Embryonic facial prominence (tissue), 1 donor: ENCODE measurements around the gene CTRB1.
"Not testable (repeated sequence)": the region's sequence is repeated elsewhere in the genome, so short reads cannot be mapped to it uniquely, and the experiment has no call there.

Source experiments
- DNase-seq: peaks from one replicate; pipeline ENCODE4 v3.0.0-alpha.2; 2016; ENCODE audit errors: extremely low spot score

CTRB1 gene

DNA sequence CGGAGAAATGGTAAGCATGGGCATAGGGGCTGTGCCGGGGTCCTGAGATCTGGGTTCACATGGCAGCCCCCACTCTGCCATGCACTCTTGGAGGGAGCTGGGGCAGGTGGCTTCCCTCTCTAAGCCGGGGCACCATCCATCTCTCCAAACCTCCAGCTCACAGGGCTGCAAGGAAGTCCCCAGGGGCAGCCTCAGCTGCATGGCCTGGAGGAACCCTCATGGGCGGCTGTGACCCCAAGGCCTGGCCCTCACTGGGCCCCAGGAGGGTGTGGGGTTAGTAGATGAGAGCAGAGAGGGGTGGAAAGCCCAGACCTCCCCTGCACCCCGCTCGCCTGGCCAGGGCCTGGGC lies 14.4 kb upstream of the CTRB1 start:
- DNase-seq = no peak

DNA sequence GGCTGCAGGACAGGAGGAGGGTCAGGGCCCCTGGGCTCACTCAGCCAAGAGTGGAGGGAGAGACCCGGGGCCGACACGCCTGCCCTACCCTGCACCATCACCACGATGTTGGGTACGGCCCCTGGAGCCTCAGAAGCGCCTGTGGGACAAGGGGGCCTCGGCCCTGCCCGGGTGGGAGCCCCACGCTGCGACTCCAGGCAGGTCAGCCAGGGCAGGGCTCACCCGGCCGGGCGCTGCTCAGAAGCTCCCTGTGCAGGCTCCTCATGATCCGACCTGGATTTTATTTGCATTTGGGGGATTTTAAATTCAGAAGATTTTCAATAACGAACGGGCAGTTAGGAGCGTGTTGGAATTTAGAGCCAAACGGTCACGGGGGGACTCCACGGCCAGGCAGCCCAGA lies 13.9 kb upstream of the CTRB1 start:
- DNase-seq = not testable (repeated sequence)

DNA sequence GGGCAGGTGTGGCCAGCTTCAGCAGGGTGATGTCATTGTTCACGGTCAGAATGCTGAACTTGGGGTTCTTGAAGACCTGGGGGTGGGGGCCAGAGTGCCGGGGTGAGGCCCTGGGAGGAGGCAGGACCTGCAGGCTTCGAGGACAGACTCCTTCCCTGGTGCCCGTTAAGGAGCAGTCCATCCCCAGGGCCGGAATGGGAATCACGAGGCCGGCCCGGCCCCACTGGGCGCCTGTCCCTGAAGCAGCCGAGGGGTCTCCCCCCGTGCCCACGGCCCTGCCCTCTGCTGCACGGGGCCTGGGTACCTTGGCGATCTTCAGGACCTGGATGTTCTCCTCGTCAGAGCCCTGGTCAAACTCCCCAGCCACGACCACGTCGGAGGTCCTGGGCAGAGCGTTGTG lies 13.3 kb upstream of the CTRB1 start:
- DNase-seq = not testable (repeated sequence)

DNA sequence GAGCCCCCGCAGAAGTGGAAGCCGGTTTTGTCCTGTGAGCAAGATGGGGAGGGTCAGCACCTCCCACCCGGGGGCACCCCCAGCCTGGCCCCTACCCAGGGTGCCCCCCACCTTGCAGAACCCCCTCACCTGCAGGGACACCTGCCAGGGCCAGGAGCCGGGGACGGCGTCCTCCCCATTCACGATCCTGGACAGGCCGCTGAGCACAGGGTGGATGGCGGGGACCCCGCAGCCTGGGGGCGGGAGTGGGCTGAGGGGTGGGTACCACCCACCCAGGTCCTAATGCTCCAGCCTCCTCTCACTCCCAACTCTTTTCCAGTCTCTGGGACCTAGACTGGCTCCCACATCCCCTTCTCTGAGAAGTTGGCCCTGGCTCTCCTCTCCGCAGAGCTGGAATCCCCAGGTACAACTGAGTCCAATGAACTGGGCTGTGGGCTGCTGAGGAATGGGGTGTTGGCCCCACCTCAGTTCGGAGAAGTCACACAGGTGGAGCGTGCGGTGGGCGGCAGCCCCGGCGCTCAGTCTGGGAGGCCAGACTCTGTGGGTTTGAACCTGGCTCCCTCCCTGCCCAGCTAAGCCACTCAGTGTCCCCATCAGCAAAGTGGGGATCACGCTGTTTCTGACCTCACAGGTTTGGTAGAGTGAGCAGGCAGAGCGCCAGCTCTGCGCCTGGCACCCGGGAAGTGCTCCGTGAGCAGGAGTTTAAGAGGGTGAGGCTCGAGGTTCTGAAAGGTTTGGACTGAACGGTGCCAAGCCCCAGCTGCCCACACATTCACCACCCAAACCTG lies 12.6 kb upstream of the CTRB1 start:
- DNase-seq = not testable (repeated sequence)

DNA sequence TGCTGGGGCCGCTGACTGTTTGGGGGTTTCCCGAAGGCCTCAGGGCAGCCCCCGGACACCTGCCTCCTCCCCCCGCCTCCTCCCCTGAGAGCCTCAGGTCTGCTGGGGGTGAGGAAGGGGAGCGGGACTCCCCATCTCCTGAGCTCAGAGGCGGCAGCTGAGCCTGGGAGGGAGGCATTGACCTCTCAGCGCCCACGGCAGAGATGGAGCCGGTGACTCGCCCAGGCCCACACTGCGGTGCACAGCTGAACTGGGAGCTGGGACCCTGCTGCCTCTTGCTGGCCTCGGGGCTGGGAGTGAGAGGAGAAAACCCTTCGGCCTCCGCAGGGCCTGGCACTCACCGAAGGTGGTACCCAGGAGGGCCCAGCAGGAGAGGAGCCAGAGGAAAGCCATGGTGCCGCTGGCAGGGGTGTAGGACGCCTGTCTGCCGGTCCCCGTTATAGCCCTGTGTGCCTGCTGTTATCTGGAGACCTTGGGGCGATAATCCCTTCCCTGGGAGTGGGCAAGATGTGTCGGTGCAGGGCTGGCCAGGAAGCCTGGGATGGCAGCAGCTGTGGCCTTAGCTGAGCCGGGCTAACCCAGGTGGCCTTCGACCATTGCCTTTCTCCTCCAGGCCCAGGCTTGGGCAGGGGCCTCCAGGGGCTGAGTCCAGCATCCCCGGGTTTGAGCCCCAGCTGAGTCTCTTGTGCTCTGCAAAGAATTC lies 11.9 kb upstream of the CTRB1 start, which contains the start of gene CTRB2:
CTRB2 (minus strand) TSS at position 413 of the 703 bp plus-strand sequence; CDS start at position 393, 20 bp downstream.
- DNase-seq = no peak

DNA sequence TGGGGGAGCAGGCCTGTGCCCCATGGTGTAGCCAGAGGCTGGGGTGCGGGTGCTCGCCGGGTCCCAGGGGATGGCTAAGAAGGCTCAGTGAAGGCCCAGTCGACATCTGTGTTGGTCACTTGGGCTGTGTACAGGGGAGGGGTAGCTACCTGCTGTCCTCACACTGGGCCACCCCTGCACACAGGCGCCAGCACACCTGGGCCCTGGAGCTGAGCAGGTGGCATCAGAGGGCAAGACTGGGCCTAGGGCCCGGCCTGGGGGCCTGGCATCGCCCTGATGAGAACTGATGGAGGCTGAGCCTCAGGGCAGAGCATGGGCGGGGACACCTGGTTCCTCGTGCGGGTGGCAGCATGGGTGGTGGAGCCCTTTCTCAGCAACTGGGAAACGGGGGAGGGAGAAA lies 11.0 kb upstream of the CTRB1 start:
- no peak for DNase-seq

DNA sequence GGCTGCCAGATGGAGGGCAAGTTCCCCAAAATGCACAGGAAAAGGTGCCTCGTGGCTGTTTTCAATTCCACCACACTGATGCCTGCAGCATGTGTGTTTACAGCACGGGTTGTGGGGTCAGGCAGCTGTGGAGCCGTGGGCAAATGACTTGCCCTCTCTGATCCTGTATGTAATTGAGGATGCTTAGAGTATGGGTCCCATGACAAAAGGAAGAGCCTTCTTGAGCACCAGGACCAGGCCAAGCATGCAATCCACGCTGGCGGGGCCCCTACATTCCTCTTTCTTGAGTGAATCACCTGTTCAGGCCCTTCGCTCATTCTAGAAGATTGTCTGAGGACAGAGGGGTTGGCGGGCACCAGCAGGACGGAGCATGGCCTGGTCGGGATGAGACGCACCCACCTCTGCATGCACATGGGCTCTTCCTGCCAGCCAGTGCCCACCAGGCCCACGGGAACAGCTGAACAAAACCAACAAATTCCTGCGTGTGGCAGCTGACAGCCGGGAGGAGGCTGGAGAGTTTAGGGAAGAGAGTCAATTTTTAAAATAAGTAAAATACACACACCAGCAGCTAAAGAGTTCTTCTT lies 10.5 kb upstream of the CTRB1 start:
- DNase-seq = no peak

DNA sequence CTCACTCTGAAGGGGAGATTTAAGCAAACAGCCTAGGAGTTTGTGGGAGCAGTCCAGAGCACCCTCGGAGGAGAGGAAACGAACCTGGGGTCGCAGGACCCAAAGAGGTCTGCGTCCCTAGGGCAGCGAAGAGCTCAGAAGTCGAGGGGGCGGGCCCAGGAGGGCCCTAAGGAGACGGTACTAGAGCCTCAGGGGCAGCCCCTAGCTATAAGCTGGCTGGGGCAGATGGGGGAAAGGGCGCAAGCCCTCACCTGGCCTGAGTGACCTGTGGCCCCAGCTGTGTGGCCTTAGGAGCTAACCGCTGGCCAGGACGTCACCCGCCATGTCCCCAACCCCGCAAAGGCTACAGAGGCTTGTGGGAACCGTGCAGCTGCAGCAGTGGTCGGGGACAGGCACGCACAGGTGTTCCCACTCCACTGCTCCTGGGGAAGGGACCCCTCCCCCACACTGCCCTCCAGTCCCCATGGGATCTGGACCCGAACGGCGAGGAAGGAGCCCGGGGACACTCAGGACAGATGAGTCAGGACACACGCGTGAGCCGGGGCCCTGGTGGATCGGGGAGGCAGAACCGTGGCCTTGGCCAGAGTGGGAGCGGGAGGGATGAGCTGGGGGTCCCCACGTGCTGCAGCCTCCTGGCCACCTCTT lies 9.8 kb upstream of the CTRB1 start:
- no peak for DNase-seq

DNA sequence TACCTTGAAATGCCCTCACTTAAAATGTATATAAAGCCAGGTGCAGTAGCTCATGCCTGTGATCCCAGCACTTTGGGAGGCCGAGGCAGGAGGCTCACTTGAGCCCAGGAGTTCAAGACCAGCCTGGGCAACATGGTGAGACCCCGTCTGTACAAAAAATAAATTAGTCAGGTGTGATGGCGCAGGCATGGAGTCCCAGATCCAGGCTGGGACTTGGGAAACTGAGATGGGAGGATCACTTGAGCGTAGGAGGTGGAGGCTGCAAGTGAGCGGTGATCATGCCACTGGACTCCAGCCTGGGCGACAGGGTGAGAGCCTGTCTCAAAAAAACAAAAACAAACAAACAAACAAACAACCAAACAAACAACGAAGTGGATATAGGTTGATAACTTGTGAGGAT lies 9.3 kb upstream of the CTRB1 start:
- DNase-seq = not testable (repeated sequence)

DNA sequence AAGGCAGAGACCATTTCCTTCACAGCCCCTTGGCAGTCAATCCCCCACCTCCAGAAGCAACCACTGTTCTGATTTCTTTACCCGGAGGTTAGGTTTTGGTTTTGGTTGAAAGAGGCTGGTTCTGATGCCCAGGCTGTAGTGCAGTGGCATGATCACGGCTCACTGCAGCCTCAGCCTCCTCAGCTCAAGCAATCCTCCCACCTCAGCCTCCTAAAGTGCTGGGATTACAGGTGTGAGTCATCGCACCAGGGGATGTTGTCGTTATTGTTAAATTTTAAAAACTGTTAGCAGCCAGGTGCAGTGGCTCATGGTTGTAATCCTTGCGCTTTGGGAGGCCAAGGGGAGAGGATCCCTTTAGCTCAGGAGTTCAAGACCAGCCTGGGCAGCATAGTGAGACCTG lies 8.8 kb upstream of the CTRB1 start:
- DNase-seq = no peak

DNA sequence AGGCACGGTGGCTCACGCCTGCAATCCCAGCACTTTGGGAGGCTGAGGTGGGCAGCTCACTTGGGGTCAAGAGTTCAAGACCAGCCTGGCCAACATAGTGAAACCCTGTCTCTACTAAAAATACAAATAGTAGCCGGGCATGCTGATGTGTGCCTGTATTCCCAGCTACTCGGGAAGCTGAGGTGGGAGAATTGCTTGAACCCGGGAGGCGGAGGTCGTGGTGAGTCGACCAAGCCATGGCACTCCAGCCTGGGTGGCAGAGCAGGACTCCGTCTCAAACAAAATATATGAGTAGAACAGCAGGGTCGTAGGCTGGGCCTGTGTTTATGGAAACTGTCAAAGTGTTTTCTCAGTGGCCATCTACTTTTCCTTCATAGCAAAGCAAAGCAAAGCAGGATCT lies 7.5 kb upstream of the CTRB1 start:
- DNase-seq = not testable (repeated sequence)

DNA sequence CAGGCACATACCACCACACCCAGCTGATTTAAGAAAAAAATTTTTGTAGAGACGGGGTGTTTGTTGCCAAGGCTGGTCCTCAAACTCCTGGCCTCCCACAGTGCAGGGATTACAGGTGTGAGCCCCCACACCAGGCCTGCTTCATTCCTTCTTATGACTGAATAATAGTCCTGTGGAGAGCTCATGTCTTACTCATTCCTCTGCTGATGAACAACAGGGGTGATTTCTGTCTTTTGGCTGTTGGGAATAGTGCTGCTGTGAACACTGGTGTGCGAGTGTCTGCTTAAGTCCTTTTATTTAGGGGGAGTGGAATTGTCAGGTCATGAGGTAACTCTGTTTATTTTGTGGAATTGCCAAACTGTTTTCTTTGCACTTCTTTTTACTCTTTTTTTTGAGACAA lies 2.7 kb upstream of the CTRB1 start:
- DNase-seq = no peak

DNA sequence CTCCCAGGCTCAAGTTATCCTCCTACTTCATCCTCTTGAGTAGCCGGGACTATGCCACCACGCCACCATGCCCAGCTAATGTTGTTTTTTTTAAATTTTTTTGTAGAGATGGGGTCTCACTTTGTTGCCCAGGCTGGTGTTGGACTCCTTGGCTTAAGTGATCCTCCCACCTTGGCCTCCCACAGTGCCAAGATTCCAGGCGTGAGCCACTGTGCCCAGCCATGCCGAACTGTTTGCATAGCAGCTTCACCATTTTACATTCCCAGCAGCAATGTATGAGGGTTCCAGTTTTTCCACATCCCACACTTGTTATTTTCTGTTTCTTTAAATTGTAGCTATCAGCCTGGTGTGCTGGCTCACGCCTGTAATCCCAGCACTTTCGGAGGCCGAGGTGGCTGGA lies 2.2 kb upstream of the CTRB1 start:
- DNase-seq = no peak

DNA sequence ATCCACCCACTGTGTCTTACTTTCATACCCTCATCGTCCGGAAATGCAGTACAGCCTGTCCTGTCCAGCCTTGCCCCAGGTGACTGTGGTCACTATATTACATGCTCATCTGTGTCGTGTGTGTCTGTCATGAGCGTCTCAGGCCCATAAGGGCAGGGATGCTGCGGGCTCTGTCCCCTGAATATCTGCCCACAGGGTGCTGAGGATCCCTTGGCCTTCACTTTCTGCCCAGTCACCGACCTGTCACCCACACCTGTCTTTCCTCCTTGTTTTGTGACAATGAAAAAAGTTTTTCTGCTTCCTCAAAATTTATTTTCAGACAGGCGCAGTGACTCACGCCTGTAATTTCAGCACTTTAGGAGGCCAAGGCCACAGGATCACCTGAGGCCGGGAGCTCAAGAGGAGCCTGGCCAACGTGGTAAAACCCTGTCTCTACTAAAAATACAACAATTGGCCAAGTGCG lies 1.4 kb upstream of the CTRB1 start:
- no peak for DNase-seq

DNA sequence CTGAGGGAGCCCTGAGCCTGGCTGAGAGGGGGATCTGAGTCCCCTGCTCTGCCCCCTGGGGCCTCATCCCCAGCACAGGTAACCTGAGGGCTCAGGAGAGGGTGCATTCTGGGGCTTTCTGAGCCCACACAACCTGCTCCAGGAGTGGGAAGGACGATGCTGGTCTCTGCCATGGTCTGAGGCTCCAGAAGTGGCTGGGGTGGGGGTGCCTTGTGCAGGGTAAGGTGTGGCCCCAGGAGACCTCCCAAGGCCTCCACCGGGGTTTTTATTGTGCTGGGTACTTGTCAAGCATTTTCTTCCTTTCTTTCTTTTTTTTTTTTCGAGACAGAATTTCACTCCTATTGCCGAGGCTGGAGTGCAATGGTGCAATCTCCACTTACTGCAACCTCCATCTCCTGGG lies 300 bp downstream of the CTRB1 start:
- no peak for DNase-seq

DNA sequence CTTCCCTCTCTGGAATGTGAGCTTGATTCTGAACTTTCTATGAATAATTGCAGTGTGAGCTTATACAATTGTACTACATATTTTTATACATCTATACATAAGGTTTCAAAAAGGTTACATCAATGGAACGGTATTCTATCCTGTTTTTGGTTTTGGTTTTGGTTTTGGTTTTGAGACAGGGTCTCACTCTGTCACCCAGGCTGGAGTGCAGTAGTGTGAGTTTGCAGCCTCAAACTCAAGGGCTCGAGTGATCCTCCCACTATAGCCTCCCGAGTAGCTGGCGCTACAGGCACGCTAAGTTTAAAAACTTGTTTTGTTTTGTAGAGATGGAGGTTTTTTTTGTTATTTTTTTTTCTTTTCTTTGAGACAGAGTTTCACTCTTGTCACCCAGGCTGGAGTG lies 1.1 kb downstream of the CTRB1 start:
- no peak for DNase-seq

DNA sequence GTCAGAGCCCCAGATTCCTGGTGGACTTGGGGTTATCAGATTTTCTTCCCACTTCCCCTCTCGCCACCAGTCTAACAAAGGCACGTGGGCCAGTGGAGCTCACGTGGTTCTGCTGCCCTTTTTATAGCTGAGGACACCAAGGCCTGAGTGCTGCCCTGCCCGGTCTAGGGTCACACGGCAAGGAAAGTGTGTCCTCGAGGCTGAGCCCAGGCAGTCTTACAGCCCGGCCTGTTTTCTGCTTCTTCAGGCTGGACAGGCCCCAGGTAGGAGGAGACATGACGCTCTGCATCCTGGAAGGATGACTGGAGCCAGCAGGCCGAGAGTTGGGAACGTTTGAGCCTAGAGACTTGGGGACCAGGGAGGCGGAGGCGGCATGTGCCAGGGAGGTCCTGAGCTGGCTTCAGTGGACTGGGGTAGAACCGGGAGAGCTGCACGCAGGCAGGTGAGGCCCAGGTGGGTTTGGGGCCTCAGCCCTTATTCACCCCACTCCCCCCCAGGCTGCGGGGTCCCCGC lies 3.5 kb downstream of the CTRB1 start:
- DNase-seq = no peak

DNA sequence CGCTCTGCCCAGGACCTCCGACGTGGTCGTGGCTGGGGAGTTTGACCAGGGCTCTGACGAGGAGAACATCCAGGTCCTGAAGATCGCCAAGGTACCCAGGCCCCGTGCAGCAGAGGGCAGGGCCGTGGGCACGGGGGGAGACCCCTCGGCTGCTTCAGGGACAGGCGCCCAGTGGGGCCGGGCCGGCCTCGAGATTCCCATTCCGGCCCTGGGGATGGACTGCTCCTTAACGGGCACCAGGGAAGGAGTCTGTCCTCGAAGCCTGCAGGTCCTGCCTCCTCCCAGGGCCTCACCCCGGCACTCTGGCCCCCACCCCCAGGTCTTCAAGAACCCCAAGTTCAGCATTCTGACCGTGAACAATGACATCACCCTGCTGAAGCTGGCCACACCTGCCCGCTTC lies 4.3 kb downstream of the CTRB1 start:
- DNase-seq = not testable (repeated sequence)

DNA sequence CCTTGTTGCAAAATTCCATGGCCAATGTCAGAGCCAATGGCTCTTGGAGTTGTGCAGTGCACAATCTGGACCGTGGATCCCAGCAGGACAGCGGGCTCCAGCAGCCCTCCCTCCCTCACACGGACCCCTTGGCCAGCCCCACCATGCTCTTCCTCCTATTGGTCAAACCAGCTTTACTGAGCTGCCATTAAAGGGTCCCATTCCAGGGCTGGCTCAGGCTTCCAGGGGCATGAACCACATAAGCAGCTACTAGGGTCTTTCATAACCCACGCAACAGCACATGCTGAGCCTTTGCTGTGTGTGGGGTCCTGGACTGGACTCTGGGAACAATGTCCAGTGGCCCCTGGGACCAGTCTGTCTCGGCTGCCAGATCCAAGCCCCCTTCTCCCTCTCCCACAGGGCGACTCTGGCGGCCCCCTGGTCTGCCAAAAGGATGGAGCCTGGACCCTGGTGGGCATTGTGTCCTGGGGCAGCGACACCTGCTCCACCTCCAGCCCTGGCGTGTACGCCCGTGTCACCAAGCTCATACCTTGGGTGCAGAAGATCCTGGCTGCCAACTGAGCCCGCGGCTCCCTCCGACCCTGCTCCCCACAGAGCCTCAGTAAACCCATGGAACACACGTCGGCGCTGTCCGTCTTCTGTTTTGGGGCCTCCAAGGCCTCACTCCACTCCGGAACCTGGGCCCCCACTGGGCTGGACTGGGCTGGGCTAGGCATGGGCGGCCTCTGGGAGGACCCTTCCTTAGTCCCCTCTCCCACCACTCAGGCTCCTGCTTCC lies 5.7 kb downstream of the CTRB1 start:
- DNase-seq = no peak

DNA sequence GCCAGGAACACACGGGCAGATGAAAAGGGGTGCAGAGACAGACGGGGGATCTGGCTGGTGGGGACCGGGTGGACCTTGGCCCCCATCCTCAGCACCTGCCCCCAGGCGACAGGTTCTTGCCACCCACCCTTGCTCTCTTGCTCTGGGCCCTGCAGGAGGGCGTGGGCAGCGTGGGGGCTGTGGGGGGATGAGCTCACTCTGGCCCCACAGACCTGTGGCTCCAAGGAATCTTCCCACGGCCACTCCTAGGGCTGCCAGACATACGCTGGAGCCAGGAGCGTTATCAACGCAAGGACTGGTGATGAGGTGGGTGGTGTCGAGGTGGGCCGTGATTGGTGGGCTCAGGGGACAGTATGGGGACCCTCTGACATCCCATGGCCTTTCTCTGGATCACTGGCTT lies 6.3 kb downstream of the CTRB1 start:
- no peak for DNase-seq
